Inflammatory macrophage treated with lipopolysaccharide for 4 hours (primary cell): Measurements from ENCODE around the gene CHST8.

Experiments
- DNase-seq: peaks from one replicate; pipeline ENCODE4 v3.0.0-alpha.2; 2020

CHST8 gene

DNA sequence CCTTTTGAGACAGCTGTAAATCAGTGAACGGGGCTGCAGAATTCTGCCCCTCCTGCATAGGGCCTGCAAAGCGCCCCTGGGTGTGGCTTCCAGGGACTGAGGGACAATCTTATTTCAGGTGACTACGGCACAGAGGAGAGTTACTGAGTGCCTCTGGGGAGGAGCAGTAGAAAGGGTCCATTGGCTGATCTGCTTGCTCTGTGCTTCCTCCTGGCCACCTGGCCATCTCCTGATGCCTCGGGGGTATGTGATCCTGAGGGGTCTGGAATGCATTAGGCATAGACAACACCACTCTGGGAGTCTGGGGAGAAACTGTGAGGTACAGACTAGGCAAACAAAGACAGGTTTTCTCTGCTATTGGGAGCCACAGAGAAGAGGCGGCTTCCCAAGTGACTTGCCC lies 177.7 kb downstream of the CHST8 start:
- DNase-seq = no peak

DNA sequence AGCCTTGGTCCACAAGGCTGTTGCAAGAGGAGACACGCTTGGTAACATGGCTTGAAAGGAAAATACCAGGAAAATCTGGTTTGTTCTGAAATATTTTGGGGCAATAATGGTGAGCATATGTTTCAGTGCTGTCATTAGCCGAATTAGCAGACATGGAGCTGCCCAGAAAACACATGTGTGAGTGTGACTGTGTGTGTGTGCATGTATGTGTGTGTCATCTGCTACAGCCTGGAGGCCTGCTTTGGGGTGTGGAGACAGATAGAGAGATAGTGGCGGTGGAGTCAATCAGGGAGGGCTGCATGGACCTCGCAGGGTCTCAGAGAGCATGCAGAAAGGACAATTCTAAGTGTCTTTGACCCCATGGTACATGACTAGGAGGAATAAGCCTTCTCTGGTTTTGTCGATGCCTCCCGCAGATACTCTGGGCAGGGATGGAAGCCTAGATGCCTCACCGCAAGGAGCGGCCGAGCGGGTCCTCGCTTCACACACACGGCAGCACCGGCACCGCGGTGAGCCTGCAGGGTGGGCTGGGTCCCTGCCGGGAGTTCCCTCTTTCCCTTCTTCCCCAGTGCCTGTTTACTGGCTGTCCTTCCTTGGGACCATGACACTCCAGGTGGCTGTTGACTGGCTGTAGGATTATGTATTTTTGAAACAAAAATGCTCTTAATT lies 178.4 kb downstream of the CHST8 start:
- DNase-seq = no peak

DNA sequence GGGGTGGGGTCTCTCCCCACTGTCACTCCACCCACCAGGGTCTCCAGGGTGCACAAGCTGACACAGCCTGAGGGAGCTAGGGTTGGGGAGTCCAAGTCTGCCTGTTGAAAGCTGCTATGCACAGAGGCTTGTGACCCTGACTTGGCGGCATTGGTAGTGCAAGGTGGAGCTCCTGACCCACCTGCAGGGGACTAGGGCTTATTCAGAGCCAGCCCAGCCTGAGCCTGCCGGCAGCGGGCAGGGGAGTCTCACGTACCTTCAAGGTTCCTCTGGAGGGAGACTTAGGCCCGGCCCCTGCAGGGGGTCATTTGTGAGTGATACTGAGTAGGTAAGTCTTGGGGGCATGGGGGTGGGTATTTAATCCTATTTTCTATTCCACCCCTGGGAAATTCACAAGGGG lies 179.7 kb downstream of the CHST8 start:
- DNase-seq = no peak

DNA sequence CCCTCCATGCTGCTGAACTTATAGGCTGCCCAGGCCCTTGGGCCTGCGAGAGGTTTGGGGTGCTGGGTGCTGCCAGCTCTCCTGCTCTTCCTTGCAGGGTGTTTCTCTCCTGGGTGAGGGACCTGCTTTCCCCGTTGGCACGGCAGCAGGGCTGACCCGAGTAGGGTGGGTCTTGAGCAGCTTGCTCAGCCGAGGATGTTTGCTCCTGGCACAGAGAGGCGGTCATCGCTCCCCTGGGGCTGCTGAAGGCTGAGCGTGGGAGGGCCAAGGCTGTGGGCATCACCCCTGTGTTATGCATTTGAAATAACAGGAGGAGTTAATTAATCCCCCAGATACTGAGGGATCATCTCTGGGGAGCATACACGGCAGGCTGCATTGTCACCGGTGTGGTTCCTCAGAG lies 180.2 kb downstream of the CHST8 start:
- no peak for DNase-seq

DNA sequence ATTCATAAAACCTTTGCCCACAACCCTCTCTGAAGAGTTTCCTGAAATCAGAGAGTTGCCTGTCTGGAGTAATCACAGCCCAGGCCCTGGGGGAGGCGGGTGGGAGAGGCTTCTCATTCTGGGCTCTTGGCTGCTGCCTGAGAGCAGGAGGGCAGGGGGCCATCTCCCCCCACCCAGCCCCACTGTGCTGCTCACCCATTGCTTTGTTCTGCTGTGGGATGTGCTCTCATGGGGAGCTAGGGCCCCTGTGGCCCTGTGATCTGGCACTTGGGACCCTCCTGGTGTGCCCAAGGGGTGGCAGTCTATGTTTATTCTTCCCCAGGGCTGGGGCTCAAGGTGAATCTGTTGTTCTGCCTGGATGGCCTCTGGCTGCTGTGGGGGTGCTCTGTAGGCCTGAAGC lies 181.0 kb downstream of the CHST8 start:
- no peak for DNase-seq

DNA sequence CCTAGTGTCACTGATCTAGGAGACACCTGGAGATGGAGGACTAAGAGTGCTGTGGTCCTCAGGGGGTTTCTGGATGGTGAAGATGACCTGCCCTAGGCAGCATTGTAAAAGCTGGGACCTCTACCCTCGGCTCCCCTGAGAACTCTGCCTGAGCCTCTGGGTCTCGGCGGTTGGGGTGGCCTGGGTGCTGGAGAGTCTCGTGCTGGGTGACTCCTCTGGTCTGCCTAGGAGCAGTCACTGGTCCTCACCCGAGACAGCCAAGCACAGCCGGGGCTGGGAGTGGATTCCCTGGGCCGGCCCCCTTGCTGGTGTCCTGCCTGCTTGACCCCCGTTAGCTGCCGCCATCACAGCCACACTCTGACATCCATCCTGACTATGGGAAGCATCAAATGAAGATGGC lies 181.6 kb downstream of the CHST8 start:
- DNase-seq = no peak

DNA sequence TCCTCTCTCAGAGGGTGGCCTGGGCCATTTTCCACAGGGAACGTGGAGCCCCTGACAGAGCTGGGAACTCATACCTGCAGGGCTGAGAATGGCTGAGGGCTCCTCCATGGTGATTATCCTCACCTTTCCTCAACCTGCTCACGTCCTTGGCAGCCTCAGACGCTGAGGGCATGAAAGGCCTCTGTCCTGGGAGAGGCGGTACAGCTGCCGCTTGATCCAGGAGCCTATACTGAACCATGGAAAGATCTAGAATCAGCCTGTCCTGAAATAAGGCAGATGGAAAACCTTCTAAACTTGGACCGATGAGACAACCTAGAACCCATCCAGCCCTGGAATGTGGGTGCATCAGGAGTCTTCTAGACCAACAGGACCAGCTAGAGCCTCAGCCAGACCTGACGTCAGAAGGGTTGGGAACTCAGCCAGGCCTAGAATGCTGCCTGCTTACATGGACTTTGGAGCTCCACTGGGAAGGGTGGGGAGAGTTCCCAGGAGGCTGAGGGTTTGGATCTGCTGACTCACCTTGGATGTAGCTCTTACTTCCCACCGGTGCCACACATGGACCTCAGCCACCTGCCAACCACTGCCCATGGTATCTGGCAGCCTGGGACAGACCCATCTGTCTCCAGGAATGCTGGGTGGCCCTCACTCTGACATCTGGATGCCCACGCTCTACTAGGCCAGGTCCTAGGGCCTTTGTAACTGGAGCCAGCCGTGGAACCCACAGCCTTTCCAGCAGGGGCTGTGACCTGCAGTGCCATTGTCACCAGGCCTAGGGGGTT lies 182.5 kb downstream of the CHST8 start:
- no peak for DNase-seq

DNA sequence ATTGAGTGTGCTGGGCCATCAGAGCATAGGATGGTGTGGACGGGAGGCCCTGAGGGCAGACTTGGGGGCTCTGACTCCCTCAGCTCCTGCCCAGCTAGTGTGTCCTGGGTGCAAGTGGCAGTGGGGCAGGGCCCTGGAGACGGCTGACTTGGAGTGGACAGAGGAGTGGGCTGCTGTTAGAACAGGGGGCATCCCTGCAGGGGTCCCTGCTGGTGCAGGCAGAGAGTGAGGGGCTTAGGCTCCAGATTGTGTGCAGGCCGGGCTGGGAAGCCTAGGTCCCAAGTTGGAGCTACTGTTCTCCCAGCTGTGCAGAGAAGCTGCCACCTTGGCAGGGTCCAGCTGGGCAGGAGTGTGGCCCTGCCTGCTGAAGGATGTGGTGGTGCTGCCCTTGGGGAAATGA lies 183.6 kb downstream of the CHST8 start:
- DNase-seq = no peak

DNA sequence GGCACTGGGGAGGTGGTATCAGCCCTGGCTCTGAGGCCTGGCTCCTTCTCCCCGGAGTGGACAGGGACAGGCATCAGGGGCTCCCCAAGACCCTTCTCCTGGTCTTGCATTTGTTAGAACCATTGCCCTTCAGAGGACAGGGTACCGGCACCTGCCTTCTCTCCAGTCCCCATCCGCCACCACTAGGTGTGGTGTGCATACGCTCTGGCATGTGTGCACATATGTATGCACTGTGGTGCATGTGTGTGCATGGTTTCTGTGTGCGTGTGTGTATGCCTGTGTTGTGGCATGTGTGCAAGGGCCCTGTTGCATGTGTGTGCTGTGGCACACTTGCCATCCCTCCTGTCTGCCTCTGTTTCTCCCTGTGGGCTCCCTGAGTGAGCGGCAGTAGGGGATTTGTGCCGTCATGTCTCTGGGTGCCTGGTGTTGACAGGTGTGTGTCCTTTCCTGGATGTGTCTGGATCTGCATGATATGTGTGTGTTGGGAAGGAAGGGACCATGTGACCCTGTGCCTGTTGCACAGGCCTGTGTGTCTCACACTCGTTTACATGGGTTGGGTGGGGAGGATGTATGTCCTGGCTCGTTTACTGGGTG lies 184.2 kb downstream of the CHST8 start:
- DNase-seq = no peak

DNA sequence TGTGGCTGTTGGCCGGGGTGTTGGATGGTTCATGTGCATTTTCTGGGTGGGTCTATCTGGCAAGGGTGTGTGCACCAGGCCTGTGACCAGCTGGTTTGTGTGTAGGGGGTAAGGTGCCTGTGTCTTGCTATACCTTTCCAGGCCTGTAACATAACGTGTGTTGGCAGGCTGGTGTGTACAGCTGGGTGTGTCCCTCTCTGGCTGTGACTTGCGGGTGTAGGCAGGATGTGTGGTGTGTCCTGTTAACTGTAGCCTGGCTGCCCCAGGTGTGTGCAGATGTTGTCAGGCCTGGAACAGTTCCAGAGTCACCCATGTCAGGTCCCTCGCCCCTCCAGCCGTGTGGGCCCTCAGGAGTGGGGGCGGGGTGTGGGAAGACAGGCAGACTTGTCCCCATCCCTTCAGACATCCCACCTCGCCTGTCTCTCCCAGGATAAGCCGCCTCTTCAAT lies 184.7 kb downstream of the CHST8 start:
- no peak for DNase-seq

DNA sequence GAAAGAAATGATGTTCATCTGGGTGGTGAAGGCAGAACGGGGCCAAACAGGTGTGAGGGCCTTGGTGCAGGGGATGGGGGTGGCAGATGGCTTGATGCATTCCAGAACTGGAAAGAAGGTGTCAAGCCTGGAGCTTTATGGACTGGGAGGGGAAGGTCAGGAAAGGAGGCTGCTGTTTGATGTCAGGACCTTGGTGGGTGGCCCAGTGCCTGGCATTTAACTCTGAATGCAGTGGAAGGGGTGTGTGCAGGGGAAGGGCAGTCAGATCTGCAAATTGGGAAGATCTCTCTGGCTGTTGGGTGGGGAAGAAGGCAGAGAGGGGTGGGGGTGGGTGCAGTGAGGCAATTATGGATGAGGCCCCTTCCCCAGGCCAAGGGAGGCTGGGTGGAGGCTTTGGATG lies 186.6 kb downstream of the CHST8 start:
- DNase-seq = no peak

DNA sequence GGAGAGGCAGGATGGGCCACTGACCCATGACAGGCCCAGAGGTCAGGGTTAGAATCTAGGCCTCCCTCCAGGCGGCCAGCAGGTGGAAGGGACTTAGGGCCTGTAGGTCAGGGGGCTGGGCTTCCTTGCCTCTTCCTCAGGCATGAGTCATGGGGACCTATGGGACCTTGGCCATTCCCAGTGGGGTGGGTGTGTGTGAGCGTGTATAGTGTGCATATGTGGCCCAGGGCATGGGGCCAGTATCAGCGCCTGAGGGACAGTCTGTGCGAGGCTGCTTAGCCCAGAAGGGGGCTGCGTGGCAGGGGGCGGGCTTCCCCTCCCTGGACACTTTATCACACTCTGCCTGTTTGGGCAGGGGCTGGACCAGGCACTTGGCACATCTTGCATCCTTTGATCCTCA lies 188.2 kb downstream of the CHST8 start:
- no peak for DNase-seq

DNA sequence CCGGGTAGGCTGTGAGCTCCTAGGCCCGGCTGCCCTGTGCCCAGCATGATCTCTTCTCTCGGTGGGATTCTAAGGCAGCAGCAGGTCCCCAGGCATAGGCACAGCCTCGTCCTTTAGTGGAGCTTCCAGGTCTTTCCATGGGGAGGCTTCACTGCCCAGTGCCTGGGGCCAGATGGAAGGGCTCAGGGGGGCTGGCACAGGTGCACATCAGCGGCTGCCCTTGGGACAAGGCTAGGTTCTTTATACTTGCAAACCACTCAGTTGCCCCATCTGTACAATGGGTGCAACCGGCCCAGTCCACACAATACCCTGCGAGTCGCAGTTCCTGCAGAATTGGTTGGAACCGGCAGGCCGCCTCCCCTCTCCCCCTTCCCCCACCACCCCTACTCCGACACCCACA lies 189.1 kb downstream of the CHST8 start:
- no peak for DNase-seq

DNA sequence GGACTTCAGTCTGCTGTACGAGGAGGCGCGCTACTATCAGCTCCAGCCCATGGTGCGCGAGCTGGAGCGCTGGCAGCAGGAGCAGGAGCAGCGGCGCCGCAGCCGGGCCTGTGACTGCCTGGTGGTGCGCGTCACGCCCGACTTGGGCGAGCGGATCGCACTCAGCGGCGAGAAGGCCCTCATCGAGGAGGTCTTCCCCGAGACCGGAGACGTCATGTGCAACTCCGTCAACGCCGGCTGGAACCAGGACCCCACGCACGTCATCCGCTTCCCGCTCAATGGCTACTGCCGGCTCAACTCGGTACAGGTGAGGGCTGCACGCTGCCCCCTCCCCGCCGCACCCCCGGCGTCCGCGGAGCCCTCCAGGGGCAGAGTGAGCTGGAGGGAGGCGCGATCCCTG lies 189.5 kb downstream of the CHST8 start:
- no peak for DNase-seq

DNA sequence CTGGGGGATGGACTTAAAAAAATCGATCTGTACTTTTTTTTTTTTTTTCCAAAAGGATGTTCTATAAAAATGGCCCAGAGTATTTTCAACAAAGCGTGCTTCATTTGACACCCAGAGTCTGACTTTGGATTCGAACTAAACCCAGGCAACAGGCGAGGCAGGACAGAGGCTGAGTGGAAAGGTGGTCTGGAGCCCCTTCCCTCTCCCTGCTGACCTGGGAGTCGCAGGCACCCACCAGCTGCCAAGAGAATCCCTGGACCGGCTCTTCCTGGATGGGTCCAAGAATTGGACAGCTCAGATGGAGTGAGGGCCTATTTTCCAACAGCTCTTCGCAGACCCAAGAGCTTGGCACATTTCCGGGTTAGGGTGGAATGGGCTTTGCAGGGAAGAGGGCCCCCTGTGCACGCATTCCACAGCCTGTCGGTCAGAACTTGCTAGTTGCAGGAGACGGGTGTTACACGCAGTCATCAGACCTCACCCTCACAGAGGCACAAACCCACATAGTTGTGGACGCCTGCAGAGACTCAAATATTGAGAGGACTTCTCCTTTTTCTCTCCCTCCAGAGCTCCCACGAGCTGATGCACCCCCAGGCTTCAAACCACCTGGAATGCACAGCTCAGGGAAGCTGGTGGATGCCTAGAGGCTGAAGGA lies 190.1 kb downstream of the CHST8 start:
- DNase-seq = no peak

DNA sequence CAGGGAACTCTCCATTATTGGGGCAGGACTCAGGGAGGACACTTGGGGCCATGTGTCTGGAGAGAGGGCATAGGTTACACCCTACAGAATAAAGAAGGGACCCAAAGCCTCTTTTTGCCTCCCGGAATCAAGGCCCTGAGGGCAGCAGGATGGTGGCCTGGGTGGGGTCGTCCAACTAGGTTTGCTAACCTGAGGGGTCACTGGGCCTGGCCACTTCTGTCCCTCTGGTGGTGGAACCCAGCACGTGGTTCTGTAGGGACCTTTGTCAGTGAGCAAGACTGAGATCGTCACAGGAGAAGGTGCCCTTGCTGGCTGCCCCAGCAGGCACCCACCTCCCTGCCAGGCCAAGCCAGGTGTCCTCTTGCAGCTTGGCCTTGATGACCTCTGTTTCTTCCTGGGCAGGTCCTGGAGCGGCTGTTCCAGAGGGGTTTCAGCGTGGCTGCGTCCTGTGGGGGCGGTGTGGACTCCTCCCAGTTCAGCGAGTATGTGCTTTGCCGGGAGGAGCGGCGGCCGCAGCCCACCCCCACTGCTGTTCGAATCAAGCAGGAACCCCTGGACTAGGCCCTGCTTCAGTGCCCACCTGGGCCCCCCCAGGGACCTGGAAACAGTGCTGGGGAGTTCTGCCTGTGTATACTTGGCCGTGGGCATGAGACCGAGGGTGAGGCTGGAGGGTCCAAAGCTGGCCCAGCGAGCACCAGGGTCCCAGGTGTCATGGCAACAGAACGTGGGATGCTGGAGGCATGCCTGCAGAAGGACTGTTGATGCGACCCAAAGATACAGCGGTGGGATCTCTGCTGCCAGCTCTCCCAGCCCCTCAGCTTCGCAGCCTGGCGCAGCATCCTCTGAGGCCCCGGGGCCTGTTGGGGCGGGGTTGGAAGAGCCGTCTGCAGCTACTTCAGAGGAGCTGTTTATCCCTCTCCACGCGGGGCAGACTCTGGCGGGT lies 190.9 kb downstream of the CHST8 start:
- DNase-seq = no peak

DNA sequence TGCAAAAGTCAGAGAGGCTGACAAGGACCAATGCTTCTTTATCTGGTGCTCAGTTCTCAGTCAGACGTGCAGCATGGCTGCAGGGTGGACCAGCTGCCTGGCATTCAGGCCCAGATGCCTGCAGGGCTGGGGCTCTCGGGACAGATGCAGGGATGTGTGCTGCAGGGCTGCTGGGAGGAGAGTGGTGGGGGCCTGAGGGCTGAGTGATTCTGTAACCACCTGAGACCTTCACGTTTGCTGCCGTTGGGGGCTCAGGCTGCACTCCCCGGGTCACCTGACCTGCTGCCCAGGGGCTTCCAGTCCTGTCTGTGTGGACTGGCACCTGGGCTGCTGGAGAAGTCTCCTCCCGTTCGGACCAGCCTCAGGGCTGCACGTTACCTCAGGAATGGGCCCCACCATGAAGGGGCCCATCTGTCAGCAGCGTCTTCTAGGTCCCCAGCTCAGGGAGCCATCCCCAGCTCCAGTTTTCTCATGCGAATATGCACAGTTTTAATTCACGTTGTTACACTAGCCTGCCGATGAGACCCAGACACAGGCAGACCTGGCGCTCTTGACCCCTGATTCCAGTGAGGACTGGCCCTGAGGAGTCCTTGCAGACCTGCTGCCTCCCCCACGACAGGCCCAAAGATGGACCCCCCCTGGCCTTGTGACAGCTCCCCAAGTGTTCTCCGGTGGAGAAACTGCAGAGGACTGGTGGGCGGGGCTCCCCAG lies 191.8 kb downstream of the CHST8 start:
- DNase-seq = no peak

DNA sequence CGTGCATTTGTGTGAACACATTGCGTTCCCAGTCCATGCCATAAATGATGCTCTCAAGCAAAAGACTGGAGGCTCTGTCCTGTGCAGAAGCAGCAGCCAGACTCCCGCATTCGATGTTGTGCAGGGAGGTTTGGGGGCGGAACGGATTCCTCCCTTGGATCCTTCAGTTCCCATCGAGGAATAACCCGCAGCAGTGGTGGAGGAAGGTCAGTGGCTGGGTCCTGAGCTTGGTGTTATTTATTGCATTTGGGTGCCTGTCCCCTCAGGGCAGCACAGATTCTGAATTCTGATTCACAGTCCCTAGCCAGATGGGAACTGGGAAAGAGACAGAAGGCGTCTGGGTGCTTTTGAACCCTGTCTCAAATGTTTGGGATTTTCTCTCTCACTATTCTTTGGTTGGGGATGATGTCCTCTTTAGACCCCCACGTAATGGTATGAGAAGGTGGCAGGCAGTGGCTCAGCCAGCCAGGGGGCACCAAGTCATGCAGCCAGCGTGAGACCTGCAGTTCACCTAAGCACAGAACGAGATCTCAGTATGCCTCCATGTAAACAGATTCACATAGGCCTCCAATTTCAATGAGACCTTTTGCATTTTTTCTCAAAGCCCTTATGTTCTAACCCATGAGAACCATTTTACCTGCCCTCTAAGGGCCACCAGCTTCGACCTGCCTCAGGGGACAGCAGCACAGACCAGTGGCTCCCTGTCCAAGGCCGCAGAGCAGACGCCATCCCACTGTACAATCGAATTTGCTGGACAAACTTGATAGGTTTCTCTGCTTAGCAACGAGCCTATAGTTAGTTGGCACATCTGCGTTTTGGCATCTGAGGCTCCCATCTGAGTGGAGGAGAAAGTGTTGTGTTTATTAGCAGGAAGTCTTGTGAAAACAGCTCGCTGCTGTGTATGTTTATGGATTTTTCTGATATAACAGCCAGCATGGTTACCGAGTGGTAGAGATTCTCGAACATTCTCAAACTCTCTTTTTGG lies 192.7 kb downstream of the CHST8 start:
- DNase-seq = no peak

DNA sequence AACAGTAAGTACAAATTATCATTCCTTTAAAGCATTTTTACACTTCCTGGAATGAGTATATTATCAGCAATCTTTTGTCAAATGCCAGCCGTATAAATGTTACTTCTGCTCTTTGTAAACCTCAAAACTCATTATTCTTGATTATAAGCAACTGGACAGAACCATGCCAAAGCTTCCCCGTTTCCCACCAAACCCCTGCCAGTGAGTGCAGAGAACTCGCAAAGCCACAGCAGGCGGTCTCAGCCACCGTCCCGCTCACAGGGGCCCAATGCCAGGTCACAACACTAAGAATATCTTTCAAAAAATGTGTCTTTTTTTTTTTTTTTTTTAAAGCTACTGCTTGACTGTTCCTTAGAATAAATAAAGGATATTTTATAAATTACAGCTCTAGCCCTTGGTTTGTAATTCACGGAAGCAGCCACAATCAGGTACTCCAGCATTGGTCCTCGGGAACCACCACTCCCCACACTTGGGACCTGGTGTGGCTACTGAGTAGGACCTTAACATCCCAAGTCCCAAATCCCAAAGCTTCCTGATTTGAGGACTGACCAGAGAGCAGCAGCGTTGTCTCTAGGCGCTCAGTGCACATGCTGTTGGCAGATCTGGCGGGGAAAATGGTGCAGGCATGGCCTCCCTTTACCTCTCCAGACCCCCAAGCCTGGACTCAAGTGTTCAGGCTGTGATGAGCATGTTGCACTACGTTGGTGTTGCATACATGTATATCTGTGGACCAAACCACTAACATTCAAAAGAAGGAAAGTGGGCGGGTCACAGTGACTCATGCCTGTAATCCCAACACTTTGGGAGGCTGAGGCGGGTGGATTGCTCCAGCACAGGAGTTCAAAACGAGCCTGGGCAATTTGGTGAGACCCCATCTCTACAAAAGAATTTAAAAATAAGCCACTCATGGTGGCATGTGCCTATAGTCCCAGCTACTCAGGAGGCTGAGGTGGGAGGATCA lies 193.9 kb downstream of the CHST8 start:
- DNase-seq = peak; percentile 54
